Fibroblast of skin of back (primary cell): ENCODE data around the gene NTNG2. TPM values are rescaled to one million over a fixed set of nuclear protein-coding genes. Genes with fewer than 3 reads are reported as not detected.
A peak's percentile ranks its signal among the peaks of the same experiment; 100 is the strongest.
"Not testable (repeated sequence)": the region's sequence is repeated elsewhere in the genome, so short reads cannot be mapped to it uniquely, and the experiment has no call there.

ENCODE experiments used
- DNase-seq: peaks from one replicate; pipeline ENCODE4 v3.0.0-alpha.2; 2013
- polyA plus RNA-seq, 2 experiments: library from polyadenylated mRNA; unstranded; fragments of 120-200 nt; gene quantifications; one replicate each; pipeline ENCODE4 v1.2.1, GENCODE V29; 2013; ENCODE audit not compliant: insufficient read length in 2 of 2

NTNG2 gene
- polyA plus RNA-seq (2013, experiment 1 of 2; ENCODE audit: insufficient read length), result 1.7 TPM
- 2.5 TPM for polyA plus RNA-seq (2013, experiment 2 of 2; ENCODE audit: insufficient read length)

- DNase-seq, result no peak
These were observed at the start of gene NTNG2 for GRCh38 chr9:132161743-132162184. Gene NTNG2 (plus strand): TSS chr9:132162058. CDS start chr9:132166832, 4,774 bp downstream.

- DNase-seq, result peak; percentile 62
These were observed 47.7 kb upstream of the NTNG2 start for GRCh38 chr9:132114102-132114707.

- no peak for DNase-seq
These were observed 45.3 kb upstream of the NTNG2 start for GRCh38 chr9:132116583-132116982.

GRCh38 chr9:132117694-132118093, 44.2 kb upstream of the NTNG2 start:
- DNase-seq, result no peak

- no peak for DNase-seq
These were observed 40.8 kb upstream of the NTNG2 start for GRCh38 chr9:132121021-132121420.

GRCh38 chr9:132124800-132125199, 37.1 kb upstream of the NTNG2 start:
- DNase-seq, result no peak

GRCh38 chr9:132125361-132125760, 36.5 kb upstream of the NTNG2 start:
- DNase-seq, result no peak

GRCh38 chr9:132125944-132126679, 35.7 kb upstream of the NTNG2 start:
- DNase-seq, result no peak

- no peak for DNase-seq
These were observed 35.1 kb upstream of the NTNG2 start for GRCh38 chr9:132126680-132127236.

- no peak for DNase-seq
These were observed 33.8 kb upstream of the NTNG2 start for GRCh38 chr9:132127888-132128534.

- DNase-seq, result no peak
These were observed 32.3 kb upstream of the NTNG2 start for GRCh38 chr9:132129535-132129934.

GRCh38 chr9:132134085-132134484, 27.8 kb upstream of the NTNG2 start:
- not testable (repeated sequence) for DNase-seq

GRCh38 chr9:132135456-132135855, 26.4 kb upstream of the NTNG2 start:
- no peak for DNase-seq

GRCh38 chr9:132136151-132136780, 25.6 kb upstream of the NTNG2 start:
- DNase-seq, result no peak

- peak; percentile 3 for DNase-seq
These were observed 20.4 kb upstream of the NTNG2 start for GRCh38 chr9:132141344-132141947.

- DNase-seq, result no peak
These were observed 19.8 kb upstream of the NTNG2 start for GRCh38 chr9:132141948-132142594.

- no peak for DNase-seq
These were observed 18.9 kb upstream of the NTNG2 start for GRCh38 chr9:132142924-132143323.

GRCh38 chr9:132143359-132143758, 18.5 kb upstream of the NTNG2 start:
- DNase-seq, result no peak

- DNase-seq, result peak; percentile 5
These were observed 17.0 kb upstream of the NTNG2 start for GRCh38 chr9:132144708-132145365.

- no peak for DNase-seq
These were observed 15.8 kb upstream of the NTNG2 start for GRCh38 chr9:132146039-132146438.

GRCh38 chr9:132146575-132146974, 15.3 kb upstream of the NTNG2 start:
- no peak for DNase-seq
